Measurements from ENCODE around the gene WDFY4. TPM values are rescaled to one million over a fixed set of nuclear protein-coding genes. Genes with fewer than 3 reads are reported as not detected.

Gene WDFY4
- total RNA-seq, 2 experiments from 2014 or later: 0.90 to 1.1 TPM

DNA sequence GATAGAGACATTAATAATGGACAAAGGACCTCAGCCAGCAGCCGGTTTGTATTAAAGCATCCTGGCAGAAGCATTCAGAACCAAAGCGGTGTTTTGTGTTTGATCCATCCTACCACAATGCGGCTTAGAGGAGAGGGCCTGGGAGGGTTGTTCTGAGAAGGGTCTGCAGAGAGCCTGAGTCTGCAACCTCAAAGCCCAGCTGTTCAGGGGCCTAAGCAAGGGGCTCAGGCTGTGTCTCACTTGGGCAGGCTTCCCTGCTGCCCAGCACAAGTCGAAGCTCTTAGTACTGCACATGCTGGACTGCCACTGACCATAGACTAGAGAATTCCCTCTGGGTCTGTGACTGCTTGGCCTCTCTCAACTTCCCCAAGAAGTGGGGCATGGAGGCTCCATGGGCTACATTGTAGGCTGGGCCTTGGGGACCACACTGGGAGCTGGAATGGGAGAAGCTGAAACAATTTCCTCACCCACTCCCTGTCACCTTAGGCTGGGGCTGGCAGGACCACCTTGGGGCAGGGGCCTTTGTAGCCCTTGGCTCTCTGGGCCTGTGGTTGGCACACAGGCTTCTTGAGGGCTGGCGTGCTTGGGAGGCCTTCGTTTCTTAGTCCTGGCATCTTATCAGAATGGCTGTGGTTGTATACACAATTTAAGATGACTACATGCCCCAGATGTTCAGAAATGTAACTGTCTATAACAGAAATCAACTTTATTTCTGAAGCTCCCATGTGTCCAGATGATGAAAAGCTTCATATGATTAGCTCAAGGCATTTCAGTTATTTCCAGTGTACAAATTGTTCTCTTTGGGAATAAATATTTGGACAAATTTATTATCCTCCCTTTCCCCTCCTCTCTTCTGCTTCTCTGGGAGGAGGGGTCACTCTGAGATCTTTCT lies 210.5 kb downstream of the WDFY4 start:
- intact Hi-C loops (cut with micrococcal nuclease): no loop called here
- H3K9me3 Mint-ChIP-seq: no peaks in the 10 kb centered on the region
- no peaks in the 10 kb centered on the region for H3K36me3 Mint-ChIP-seq (ENCODE audit: low read depth)
- no peak overlapping the region for H3K27ac Mint-ChIP-seq
- TF ChIP-seq, protein P1, sequence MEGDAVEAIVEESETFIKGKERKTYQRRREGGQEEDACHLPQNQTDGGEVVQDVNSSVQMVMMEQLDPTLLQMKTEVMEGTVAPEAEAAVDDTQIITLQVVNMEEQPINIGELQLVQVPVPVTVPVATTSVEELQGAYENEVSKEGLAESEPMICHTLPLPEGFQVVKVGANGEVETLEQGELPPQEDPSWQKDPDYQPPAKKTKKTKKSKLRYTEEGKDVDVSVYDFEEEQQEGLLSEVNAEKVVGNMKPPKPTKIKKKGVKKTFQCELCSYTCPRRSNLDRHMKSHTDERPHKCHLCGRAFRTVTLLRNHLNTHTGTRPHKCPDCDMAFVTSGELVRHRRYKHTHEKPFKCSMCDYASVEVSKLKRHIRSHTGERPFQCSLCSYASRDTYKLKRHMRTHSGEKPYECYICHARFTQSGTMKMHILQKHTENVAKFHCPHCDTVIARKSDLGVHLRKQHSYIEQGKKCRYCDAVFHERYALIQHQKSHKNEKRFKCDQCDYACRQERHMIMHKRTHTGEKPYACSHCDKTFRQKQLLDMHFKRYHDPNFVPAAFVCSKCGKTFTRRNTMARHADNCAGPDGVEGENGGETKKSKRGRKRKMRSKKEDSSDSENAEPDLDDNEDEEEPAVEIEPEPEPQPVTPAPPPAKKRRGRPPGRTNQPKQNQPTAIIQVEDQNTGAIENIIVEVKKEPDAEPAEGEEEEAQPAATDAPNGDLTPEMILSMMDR (IDR thresholded peaks at IDR 0.05): no peak
- DNase-seq (no peak), ATAC-seq (no peak)
- no peaks in the 10 kb centered on the region for H3K27me3 Mint-ChIP-seq
- no peaks in the 10 kb centered on the region for H3K4me1 Mint-ChIP-seq (ENCODE audit: low read depth)
- CTCF ChIA-PET: no interaction called here
- no peak overlapping the region for H3K4me3 Mint-ChIP-seq
- POLR2A ChIA-PET: interaction anchor here (0.8 kb wide), 1 partner anchor 891 kb away, joined by 3 read pairs; no protein-coding TSS in a partner anchor

DNA sequence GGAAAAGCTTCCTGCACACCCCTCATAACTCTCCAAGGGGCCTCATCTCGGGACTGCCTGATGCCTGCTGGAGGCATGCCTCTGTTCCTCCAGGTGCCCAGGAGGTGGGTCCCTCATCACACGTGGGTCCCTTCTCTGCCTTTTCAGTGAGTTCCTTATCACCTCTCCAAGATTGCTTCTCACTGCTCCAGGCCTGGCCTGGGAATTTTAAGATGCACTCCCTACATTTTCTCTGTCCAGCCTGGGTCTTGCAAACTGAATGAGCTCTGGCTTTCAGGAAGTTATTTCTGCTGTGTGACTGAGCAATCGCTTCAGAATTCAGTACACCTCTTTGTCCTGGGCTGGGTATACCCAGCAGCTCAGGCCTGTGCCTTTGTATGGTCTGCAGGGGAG lies 211.1 kb downstream of the WDFY4 start:
- Mint-ChIP-seq H3K9me3 (no peaks in the 10 kb centered on the region), H3K4me3 (no peak overlapping the region), H3K4me1 (ENCODE audit: low read depth) (no peaks in the 10 kb centered on the region), H3K36me3 (ENCODE audit: low read depth) (no peaks in the 10 kb centered on the region), H3K27me3 (no peaks in the 10 kb centered on the region), H3K27ac (no peak overlapping the region)
- TF ChIP-seq, protein P1 (IDR thresholded peaks at IDR 0.05): no peak
- intact Hi-C loops (cut with micrococcal nuclease): no loop called here
- ChIA-PET CTCF (no interaction called here), POLR2A (no interaction called here)
- DNase-seq (no peak), ATAC-seq (no peak)

DNA sequence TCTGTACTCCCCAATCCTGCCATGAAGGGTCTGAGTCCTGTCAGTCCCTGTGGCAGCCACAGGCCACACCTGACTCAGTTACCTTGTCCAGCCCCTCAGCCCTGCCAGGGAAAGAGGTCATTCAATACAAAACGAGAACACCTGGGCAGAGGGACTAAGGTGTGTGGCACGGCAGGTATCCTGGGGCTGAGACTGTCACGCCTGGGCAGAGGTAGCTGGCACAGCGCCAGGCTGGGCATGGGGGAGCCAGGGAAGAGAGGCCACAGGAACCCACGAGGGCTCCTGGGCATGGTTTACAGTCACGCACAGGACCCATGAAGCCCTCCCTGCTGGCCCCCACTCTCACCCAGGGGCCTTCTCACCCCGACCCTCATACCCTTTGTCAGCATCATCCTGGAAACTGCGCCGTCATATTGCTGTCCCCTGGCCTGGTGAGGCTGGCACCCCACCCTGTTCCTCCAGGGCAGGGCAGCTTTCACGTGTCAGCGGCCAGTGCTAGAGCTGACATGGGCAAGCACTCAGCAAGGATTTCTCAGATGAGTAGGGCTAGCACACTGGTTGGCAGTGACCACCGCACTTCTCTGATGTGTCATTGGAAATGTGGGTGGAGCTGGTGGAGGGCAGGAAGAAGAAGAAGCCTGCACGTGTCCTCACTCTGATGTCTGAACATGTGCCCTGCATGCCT lies 212.2 kb downstream of the WDFY4 start:
- POLR2A ChIA-PET: no interaction called here
- ATAC-seq (no peak), DNase-seq (no peak)
- intact Hi-C loops (cut with micrococcal nuclease): no loop called here
- no peaks in the 10 kb centered on the region for H3K27me3 Mint-ChIP-seq
- CTCF ChIA-PET: no interaction called here
- no peak overlapping the region for H3K27ac Mint-ChIP-seq
- H3K9me3 Mint-ChIP-seq: no peaks in the 10 kb centered on the region
- H3K36me3 Mint-ChIP-seq (ENCODE audit: low read depth): no peaks in the 10 kb centered on the region
- TF ChIP-seq, protein P1 (IDR thresholded peaks at IDR 0.05): no peak
- no peaks in the 10 kb centered on the region for H3K4me1 Mint-ChIP-seq (ENCODE audit: low read depth)
- H3K4me3 Mint-ChIP-seq: no peak overlapping the region

DNA sequence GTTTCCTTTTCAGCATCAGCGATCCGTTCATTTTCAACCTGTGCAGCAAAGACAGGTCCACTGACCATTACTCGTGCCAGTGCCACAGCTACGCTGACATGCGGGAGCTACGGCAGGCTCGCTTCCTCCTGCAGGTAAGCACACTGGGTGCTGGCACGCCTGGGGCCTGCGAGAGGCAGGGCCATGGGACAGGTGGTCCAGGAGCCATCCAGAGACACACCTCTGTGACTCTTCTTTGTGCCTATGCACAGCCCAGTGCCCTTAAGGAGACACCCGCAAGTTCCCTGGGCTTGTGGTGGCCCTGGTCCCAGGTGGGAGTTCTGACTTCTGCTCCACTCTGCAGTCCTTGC lies 212.7 kb downstream of the WDFY4 start:
- TF ChIP-seq, protein P1 (IDR thresholded peaks at IDR 0.05): no peak
- CTCF ChIA-PET: no interaction called here
- no peak overlapping the region for H3K4me3 Mint-ChIP-seq

DNA sequence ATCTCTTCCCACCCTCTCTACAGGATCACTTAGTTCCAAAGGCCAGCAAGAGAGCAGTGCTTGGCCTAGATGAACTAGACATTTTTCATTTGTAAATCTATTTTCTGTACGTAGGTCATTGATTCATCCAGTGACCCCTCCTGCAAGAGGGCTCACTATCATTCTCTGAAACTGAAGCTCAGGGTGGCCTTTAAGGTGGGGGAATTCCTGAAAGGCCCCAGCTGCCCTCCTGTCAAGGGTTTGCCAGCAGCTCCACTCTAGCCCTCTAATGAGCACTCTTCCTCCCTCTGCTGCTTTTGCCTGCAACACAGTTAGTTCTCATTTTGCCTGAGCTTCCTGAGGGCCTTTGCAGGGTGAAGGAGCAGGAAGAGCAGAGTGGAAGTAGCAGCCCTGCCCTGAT lies 213.8 kb downstream of the WDFY4 start:
- Mint-ChIP-seq H3K4me3 (no peak overlapping the region), H3K27me3 (no peaks in the 10 kb centered on the region), H3K9me3 (no peaks in the 10 kb centered on the region), H3K36me3 (ENCODE audit: low read depth) (no peaks in the 10 kb centered on the region), H3K4me1 (ENCODE audit: low read depth) (no peaks in the 10 kb centered on the region), H3K27ac (no peak overlapping the region)
- ChIA-PET POLR2A (no interaction called here), CTCF (no interaction called here)
- TF ChIP-seq, protein P1 (IDR thresholded peaks at IDR 0.05): no peak
- no peak for ATAC-seq
- intact Hi-C loops (cut with micrococcal nuclease): no loop called here
- DNase-seq: no peak

More for the DNA sequence above, 212.7 kb downstream of the WDFY4 start:
- Mint-ChIP-seq H3K4me1 (ENCODE audit: low read depth) (no peaks in the 10 kb centered on the region), H3K27ac (no peak overlapping the region), H3K9me3 (no peaks in the 10 kb centered on the region), H3K27me3 (no peaks in the 10 kb centered on the region), H3K36me3 (ENCODE audit: low read depth) (no peaks in the 10 kb centered on the region)
- intact Hi-C loops (cut with micrococcal nuclease): no loop called here
- DNase-seq (no peak), ATAC-seq (no peak)
- POLR2A ChIA-PET: no interaction called here

All from activated CD8-positive, alpha-beta T cell treated with anti-CD3 and anti-CD28 coated beads for 36 hours (primary cell).